ENCODE results near the gene GNAQ. TPM values are rescaled to one million over a fixed set of nuclear protein-coding genes. Genes with fewer than 3 reads are reported as not detected.

GNAQ gene
- polyA plus RNA-seq, 3 donors from 2014 or later: 4.5 to 7.4 (median 5.1) TPM

- no peak for DNase-seq
- Mint-ChIP-seq H3K4me3 (no peak overlapping the region), H3K36me3 (no peaks in the 10 kb centered on the region), H3K9me3 (no peaks in the 10 kb centered on the region), H3K4me1 (peaks cover 40 to 71% of the 10 kb centered on the region in 2 donors), H3K27ac (no peak overlapping the region), H3K27me3 (ENCODE audit: low read depth in 3 of 3) (peaks cover 0 to 1% (median 0%) of the 10 kb centered on the region in 3 donors)
These were observed 26.2 kb downstream of the GNAQ start for GRCh38 chr9:78005231-78006002.

DNA sequence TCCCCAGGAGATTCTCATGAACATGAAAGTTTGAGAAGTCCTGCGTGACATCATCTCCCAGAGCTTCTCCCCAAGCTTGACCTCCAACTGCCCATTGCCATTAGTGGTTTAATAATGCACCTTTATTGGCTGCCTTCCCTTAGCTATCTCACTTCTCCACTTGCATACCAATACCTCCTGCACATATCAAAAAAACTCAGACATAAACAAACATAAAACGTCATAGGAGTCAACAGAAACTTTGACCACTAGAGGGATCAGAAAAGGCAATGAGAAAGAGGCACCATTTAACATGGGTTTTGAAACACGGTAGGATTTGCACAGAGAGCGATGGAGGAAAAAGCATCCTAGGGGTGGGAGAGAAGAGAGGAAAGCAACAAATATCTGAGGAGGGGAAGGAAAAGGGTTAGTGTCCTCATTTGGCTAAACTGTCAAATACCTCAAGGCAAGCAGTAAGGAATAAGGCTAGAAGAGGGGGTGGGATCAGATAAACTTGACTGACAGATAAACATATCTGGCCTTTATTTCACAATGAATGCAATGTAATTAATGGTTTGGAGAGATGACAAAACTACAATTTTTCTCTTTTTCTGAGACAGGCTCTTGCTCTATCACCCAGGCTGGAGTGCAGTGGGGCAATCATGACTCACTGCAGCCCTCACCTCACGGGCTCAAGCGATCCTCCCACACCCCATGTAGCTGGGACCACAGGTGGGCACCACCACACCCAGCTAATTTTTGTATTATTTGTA lies 27.0 kb downstream of the GNAQ start:
- Mint-ChIP-seq H3K27me3 (ENCODE audit: low read depth in 3 of 3) (peaks cover 0 to 1% (median 0%) of the 10 kb centered on the region in 3 donors), H3K27ac (peak overlapping the region in 1 of 6 donors; percentile 56), H3K36me3 (no peaks in the 10 kb centered on the region), H3K9me3 (no peaks in the 10 kb centered on the region), H3K4me1 (peaks cover 32 to 64% of the 10 kb centered on the region in 2 donors), H3K4me3 (no peak overlapping the region)
- DNase-seq: no peak

GRCh38 chr9:78003730-78004129 lies 27.9 kb downstream of the GNAQ start:
- Mint-ChIP-seq H3K9me3 (no peaks in the 10 kb centered on the region), H3K4me3 (no peak overlapping the region), H3K27me3 (ENCODE audit: low read depth in 3 of 3) (peaks cover 0 to 1% (median 0%) of the 10 kb centered on the region in 3 donors), H3K36me3 (no peaks in the 10 kb centered on the region), H3K4me1 (peaks cover 23 to 61% of the 10 kb centered on the region in 2 donors), H3K27ac (no peak overlapping the region)
- no peak for DNase-seq

DNA sequence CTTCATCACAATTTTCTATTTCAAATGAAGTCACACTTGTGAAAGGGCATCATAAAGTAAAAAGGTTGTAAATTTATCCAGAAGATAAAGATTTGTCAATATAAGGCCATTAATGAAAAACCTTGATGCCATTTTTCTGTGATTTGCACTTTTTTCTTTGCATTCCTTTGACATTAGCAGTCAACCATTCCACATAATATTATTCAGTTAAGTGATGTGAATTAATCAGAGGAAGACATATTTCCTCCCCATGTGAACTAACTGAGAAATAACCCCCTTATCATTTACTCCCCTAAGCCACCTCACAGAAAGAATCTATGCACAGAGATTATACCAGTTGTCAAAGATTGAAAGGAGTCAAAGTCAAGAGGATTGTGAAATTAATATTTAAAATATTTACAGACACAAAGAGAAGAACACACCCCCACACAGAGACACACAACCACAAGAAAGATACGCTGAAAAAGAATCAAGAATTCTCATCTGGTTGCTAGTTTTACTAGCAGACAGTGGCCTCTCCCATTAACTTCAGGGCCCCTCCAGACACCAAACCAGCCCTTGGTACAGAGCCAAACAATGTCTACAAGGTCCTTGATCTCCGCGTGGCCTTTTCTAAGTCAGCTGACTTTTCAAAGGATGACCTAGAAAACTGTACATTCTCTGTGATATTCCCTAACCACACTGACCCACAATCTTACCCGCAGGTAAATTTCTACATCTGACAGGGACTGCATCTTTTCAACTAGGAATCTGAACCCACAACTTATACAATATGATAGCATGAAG lies 29.5 kb downstream of the GNAQ start:
- H3K9me3 Mint-ChIP-seq: no peaks in the 10 kb centered on the region
- no peaks in the 10 kb centered on the region for H3K36me3 Mint-ChIP-seq
- peaks cover 0 to 3% (median 0%) of the 10 kb centered on the region in 3 donors for H3K27me3 Mint-ChIP-seq (ENCODE audit: low read depth in 3 of 3)
- DNase-seq: no peak
- no peak overlapping the region for H3K4me3 Mint-ChIP-seq
- H3K27ac Mint-ChIP-seq: no peak overlapping the region
- peaks cover 17 to 60% of the 10 kb centered on the region in 2 donors for H3K4me1 Mint-ChIP-seq

- H3K27ac Mint-ChIP-seq: no peak overlapping the region
- H3K4me3 Mint-ChIP-seq: no peak overlapping the region
- peaks cover 0 to 3% (median 0%) of the 10 kb centered on the region in 3 donors for H3K27me3 Mint-ChIP-seq (ENCODE audit: low read depth in 3 of 3)
- no peaks in the 10 kb centered on the region for H3K36me3 Mint-ChIP-seq
- no peaks in the 10 kb centered on the region for H3K9me3 Mint-ChIP-seq
- peaks cover 20 to 52% of the 10 kb centered on the region in 2 donors for H3K4me1 Mint-ChIP-seq
- DNase-seq: no peak
These were observed 31.4 kb downstream of the GNAQ start for GRCh38 chr9:78000221-78000620.

GRCh38 chr9:77999231-77999631 lies 32.4 kb downstream of the GNAQ start:
- no peaks in the 10 kb centered on the region for H3K9me3 Mint-ChIP-seq
- H3K36me3 Mint-ChIP-seq: no peaks in the 10 kb centered on the region
- no peak overlapping the region for H3K4me3 Mint-ChIP-seq
- peaks cover 16 to 45% of the 10 kb centered on the region in 2 donors for H3K4me1 Mint-ChIP-seq
- no peak for DNase-seq
- peaks cover 0 to 3% (median 0%) of the 10 kb centered on the region in 3 donors for H3K27me3 Mint-ChIP-seq (ENCODE audit: low read depth in 3 of 3)
- no peak overlapping the region for H3K27ac Mint-ChIP-seq

DNA sequence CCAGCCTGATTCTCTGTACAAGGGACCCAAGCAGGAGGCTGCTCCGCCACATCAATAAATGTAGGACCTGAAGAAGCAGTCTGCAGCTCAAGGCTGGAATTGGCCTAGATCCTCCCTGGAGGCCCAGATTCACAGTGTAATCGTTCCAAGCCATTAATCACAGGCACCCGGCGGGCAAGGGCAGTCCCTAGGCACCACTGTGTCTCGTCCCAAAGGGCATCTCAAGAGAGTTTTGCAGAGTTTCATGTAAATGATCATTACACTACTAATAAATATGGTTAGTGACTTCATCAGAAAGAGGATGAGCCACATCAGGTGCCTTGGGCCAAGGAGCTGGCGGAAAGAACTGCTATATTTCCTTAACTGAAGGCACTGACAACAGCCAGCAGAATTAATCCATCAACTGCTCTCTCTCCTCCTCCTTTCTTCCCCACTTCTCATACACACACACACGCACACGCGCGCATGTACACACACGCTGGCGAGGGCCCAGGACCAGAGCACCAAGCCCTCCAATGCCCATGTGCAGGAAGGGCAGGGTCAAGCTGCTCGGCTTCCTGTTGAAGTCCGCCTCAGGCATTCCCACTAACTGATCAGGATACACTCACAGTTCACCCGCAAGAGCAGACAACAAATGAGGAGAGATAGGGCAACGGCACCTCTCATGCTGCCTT lies 33.9 kb downstream of the GNAQ start:
- Mint-ChIP-seq H3K27me3 (ENCODE audit: low read depth in 3 of 3) (peaks cover 0 to 3% (median 0%) of the 10 kb centered on the region in 3 donors), H3K9me3 (no peaks in the 10 kb centered on the region), H3K36me3 (no peaks in the 10 kb centered on the region), H3K4me1 (peaks cover 16 to 37% of the 10 kb centered on the region in 2 donors), H3K4me3 (no peak overlapping the region), H3K27ac (peak overlapping the region in 2 of 6 donors; percentile 6 to 60)
- DNase-seq: no peak

- Mint-ChIP-seq H3K27me3 (ENCODE audit: low read depth in 3 of 3) (peaks cover 0 to 3% (median 0%) of the 10 kb centered on the region in 3 donors), H3K9me3 (no peaks in the 10 kb centered on the region), H3K4me1 (peaks cover 17 to 33% of the 10 kb centered on the region in 2 donors), H3K36me3 (peaks cover 0 to 3% (median 0%) of the 10 kb centered on the region in 3 donors), H3K4me3 (no peak overlapping the region), H3K27ac (no peak overlapping the region)
- DNase-seq: no peak
These were observed 34.9 kb downstream of the GNAQ start for GRCh38 chr9:77996696-77997095.

DNA sequence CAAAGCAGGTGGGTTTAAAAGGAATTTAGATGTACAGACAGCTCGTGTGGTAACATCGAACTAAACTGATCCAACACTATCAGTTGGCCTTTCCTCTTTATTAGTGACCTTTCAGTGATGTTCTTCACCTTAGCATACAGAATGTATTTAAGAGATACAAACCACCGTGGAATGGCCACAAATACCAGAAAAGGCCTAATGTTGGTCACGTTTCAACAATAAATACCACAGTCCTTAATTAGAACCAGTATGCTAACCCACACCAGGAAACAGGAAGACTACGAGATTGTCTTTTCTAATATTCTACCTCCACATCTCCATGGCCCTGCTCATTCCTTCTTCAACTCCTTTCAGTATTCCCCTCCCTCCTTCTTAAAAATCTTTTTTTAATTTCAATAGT lies 40.4 kb downstream of the GNAQ start:
- H3K4me1 Mint-ChIP-seq: peaks cover 15 to 20% of the 10 kb centered on the region in 2 donors
- peak overlapping the region in 1 of 5 donors; percentile 22 for H3K4me3 Mint-ChIP-seq
- H3K36me3 Mint-ChIP-seq: peaks cover 0 to 3% (median 0%) of the 10 kb centered on the region in 3 donors
- H3K27ac Mint-ChIP-seq: peak overlapping the region in 1 of 6 donors; percentile 36
- H3K27me3 Mint-ChIP-seq (ENCODE audit: low read depth in 3 of 3): no peaks in the 10 kb centered on the region
- DNase-seq: no peak
- peaks cover 0 to 2% (median 0%) of the 10 kb centered on the region in 6 donors for H3K9me3 Mint-ChIP-seq

- H3K4me3 Mint-ChIP-seq: no peak overlapping the region
- H3K27ac Mint-ChIP-seq: no peak overlapping the region
- H3K27me3 Mint-ChIP-seq (ENCODE audit: low read depth in 3 of 3): no peaks in the 10 kb centered on the region
- peaks cover 0 to 2% (median 0%) of the 10 kb centered on the region in 6 donors for H3K9me3 Mint-ChIP-seq
- H3K4me1 Mint-ChIP-seq: peaks cover 15 to 20% of the 10 kb centered on the region in 2 donors
- H3K36me3 Mint-ChIP-seq: peaks cover 0 to 3% (median 0%) of the 10 kb centered on the region in 3 donors
- no peak for DNase-seq
These were observed 41.7 kb downstream of the GNAQ start for GRCh38 chr9:77989909-77990308.

GRCh38 chr9:77989458-77989857 lies 42.2 kb downstream of the GNAQ start:
- no peak for DNase-seq
- no peak overlapping the region for H3K27ac Mint-ChIP-seq
- peaks cover 15 to 20% of the 10 kb centered on the region in 2 donors for H3K4me1 Mint-ChIP-seq
- peaks cover 0 to 2% (median 0%) of the 10 kb centered on the region in 6 donors for H3K9me3 Mint-ChIP-seq
- no peaks in the 10 kb centered on the region for H3K27me3 Mint-ChIP-seq (ENCODE audit: low read depth in 3 of 3)
- H3K36me3 Mint-ChIP-seq: peaks cover 0 to 3% (median 0%) of the 10 kb centered on the region in 3 donors
- no peak overlapping the region for H3K4me3 Mint-ChIP-seq

GRCh38 chr9:77988630-77989029 lies 43.0 kb downstream of the GNAQ start:
- H3K9me3 Mint-ChIP-seq: peaks cover 0 to 2% (median 0%) of the 10 kb centered on the region in 6 donors
- peaks cover 15 to 21% of the 10 kb centered on the region in 2 donors for H3K4me1 Mint-ChIP-seq
- DNase-seq: no peak
- no peak overlapping the region for H3K27ac Mint-ChIP-seq
- no peak overlapping the region for H3K4me3 Mint-ChIP-seq
- H3K36me3 Mint-ChIP-seq: peaks cover 0 to 3% (median 0%) of the 10 kb centered on the region in 3 donors
- no peaks in the 10 kb centered on the region for H3K27me3 Mint-ChIP-seq (ENCODE audit: low read depth in 3 of 3)

All from immature natural killer cell (primary cell).